Measurements from ENCODE around the gene DLST. TPM values are rescaled to one million over a fixed set of nuclear protein-coding genes. Genes with fewer than 3 reads are reported as not detected.

Gene DLST
- total and polyA plus RNA-seq, 3 experiments from 2014 or later = 8.8 to 161 (median 160) TPM

DNA sequence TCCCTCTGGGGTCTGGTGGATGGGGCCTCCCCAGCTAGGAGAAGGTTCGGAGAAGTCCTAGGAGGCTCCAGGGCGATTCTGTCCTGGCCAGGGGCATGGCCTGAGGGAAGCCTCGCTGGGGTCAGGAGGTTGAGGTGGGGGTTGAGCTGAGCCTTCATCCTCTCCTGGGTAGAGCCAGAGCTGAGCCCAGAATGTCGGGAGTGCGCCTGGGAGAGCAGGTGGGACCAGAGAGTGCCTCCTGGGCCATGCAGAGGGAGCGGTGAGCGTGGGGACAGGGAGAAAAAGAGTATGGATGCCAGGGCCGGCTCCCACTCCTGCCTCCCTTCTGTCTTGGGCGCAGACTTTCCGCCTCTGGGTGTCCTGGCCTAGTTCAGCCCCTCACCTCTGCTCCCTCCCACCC is 28.2 kb downstream of the DLST start:
- H3K36me3 Mint-ChIP-seq = peaks cover 0 to 5% (median 0%) of the 10 kb centered on the region in 3 donors
- H3K4me1 ChIP-seq (ENCODE audit: insufficient read depth, low read length) = no peaks in the 10 kb centered on the region
- no peaks in the 10 kb centered on the region for H3K27me3 Mint-ChIP-seq
- H3K27me3 ChIP-seq (ENCODE audit: insufficient read depth, low read length, poor library complexity, severe bottlenecking) = no peaks in the 10 kb centered on the region
- ChIA-PET CTCF (interaction anchor here (10.6 kb wide), 1 partner anchor 51 kb away, joined by 334 read pairs; no protein-coding TSS in a partner anchor), POLR2A (no interaction called here)
- H3K27ac ChIP-seq (ENCODE audit: low read depth, low read length) = no peak overlapping the region
- H3K4me3 Mint-ChIP-seq = no peak overlapping the region
- DNase-seq = no peak
- peaks cover 5 to 7% (median 5%) of the 10 kb centered on the region in 3 donors for H3K4me1 Mint-ChIP-seq
- no peaks in the 10 kb centered on the region for H3K9me3 Mint-ChIP-seq
- H3K36me3 ChIP-seq (ENCODE audit: insufficient read depth, low read length) = no peaks in the 10 kb centered on the region
- H3K9me3 ChIP-seq (ENCODE audit: low read length) = no peaks in the 10 kb centered on the region
- no peak overlapping the region for H3K27ac Mint-ChIP-seq
- no peak overlapping the region for H3K4me3 ChIP-seq (ENCODE audit: low read length)

GRCh38 chr14:74910556-74910955 is 28.8 kb downstream of the DLST start:
- H3K27ac ChIP-seq (ENCODE audit: low read depth, low read length) = no peak overlapping the region
- DNase-seq = no peak
- no peaks in the 10 kb centered on the region for H3K36me3 ChIP-seq (ENCODE audit: insufficient read depth, low read length)
- peaks cover 0 to 3% (median 0%) of the 10 kb centered on the region in 3 donors for H3K36me3 Mint-ChIP-seq
- H3K4me1 ChIP-seq (ENCODE audit: insufficient read depth, low read length) = no peaks in the 10 kb centered on the region
- H3K9me3 ChIP-seq (ENCODE audit: low read length) = no peaks in the 10 kb centered on the region
- H3K4me3 ChIP-seq (ENCODE audit: low read length) = no peak overlapping the region
- H3K9me3 Mint-ChIP-seq = no peaks in the 10 kb centered on the region
- CTCF ChIA-PET = interaction anchor here (10.6 kb wide), 1 partner anchor 52 kb away, joined by 334 read pairs; no protein-coding TSS in a partner anchor
- POLR2A ChIA-PET = interaction anchor here (0.7 kb wide), 2 partner anchors 85 to 133 kb away, joined by 5 to 6 read pairs; no protein-coding TSS in a partner anchor
- H3K27me3 ChIP-seq (ENCODE audit: insufficient read depth, low read length, poor library complexity, severe bottlenecking) = no peaks in the 10 kb centered on the region
- H3K27me3 Mint-ChIP-seq = no peaks in the 10 kb centered on the region
- peaks cover 3 to 5% (median 4%) of the 10 kb centered on the region in 3 donors for H3K4me1 Mint-ChIP-seq
- no peak overlapping the region for H3K4me3 Mint-ChIP-seq
- peak overlapping the region in 3 of 8 donors; percentile 36 to 77 (median 47) for H3K27ac Mint-ChIP-seq

GRCh38 chr14:74911221-74911620 is 29.5 kb downstream of the DLST start:
- H3K27me3 Mint-ChIP-seq = no peaks in the 10 kb centered on the region
- CTCF ChIA-PET = interaction anchor here (1.5 to 10.6 kb wide), 2 partner anchors 11 to 52 kb away, joined by 3 to 334 read pairs; partner anchors contain the start of gene RPS6KL1
- POLR2A ChIA-PET = interaction anchor here (0.7 kb wide), 1 partner anchor 86 kb away, joined by 6 read pairs; no protein-coding TSS in a partner anchor
- Histone ChIP-seq H3K4me1 (ENCODE audit: insufficient read depth, low read length) (no peaks in the 10 kb centered on the region), H3K4me3 (ENCODE audit: low read length) (no peak overlapping the region), H3K9me3 (ENCODE audit: low read length) (no peaks in the 10 kb centered on the region), H3K36me3 (ENCODE audit: insufficient read depth, low read length) (no peaks in the 10 kb centered on the region), H3K27me3 (ENCODE audit: insufficient read depth, low read length, poor library complexity, severe bottlenecking) (no peaks in the 10 kb centered on the region), H3K27ac (ENCODE audit: low read depth, low read length) (no peak overlapping the region)
- H3K4me1 Mint-ChIP-seq = peaks cover 0 to 2% (median 0%) of the 10 kb centered on the region in 3 donors
- H3K4me3 Mint-ChIP-seq = no peak overlapping the region
- DNase-seq = no peak
- peak overlapping the region in 2 of 8 donors; percentile 41 to 51 for H3K27ac Mint-ChIP-seq
- no peaks in the 10 kb centered on the region for H3K36me3 Mint-ChIP-seq
- H3K9me3 Mint-ChIP-seq = no peaks in the 10 kb centered on the region

- no peaks in the 10 kb centered on the region for H3K27me3 Mint-ChIP-seq
- ChIA-PET POLR2A (no interaction called here), CTCF (interaction anchor here (1.5 to 10.6 kb wide), 3 partner anchors 11 to 176 kb away, joined by 3 to 334 read pairs (median 3); partner anchors contain the start of gene RPS6KL1)
- Histone ChIP-seq H3K36me3 (ENCODE audit: insufficient read depth, low read length) (no peaks in the 10 kb centered on the region), H3K4me3 (ENCODE audit: low read length) (no peak overlapping the region), H3K27ac (ENCODE audit: low read depth, low read length) (no peak overlapping the region), H3K27me3 (ENCODE audit: insufficient read depth, low read length, poor library complexity, severe bottlenecking) (no peaks in the 10 kb centered on the region), H3K4me1 (ENCODE audit: insufficient read depth, low read length) (no peaks in the 10 kb centered on the region), H3K9me3 (ENCODE audit: low read length) (no peaks in the 10 kb centered on the region)
- H3K4me1 Mint-ChIP-seq = peaks cover 0 to 2% (median 0%) of the 10 kb centered on the region in 3 donors
- no peaks in the 10 kb centered on the region for H3K36me3 Mint-ChIP-seq
- H3K27ac Mint-ChIP-seq = peak overlapping the region in 2 of 8 donors; percentile 41 to 51
- no peak for DNase-seq
- H3K9me3 Mint-ChIP-seq = no peaks in the 10 kb centered on the region
- H3K4me3 Mint-ChIP-seq = no peak overlapping the region
Measured at GRCh38 chr14:74911704-74912103, 30.0 kb downstream of the DLST start.

DNA sequence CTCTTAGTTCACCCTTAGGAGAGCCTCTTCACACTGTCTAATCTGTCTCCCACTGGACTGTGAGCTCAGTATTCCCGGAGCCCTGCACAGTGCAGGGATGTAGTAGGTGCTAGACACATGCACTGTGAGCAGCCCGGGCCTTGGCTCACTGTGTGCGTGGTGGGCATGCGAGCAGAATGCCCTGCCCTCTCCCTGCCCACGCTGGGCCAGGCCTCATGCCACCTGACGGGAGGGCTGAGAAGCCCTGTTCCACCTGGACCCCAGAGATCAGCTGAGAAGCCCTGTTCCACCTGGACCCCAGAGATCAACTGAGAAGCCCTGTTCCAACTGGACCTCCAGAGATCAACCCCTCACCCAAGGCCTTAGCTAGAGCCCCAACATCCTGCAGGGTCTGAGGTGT is 30.4 kb downstream of the DLST start:
- Histone ChIP-seq H3K27me3 (ENCODE audit: insufficient read depth, low read length, poor library complexity, severe bottlenecking) (no peaks in the 10 kb centered on the region), H3K4me1 (ENCODE audit: insufficient read depth, low read length) (no peaks in the 10 kb centered on the region), H3K4me3 (ENCODE audit: low read length) (no peak overlapping the region), H3K27ac (ENCODE audit: low read depth, low read length) (no peak overlapping the region), H3K36me3 (ENCODE audit: insufficient read depth, low read length) (no peaks in the 10 kb centered on the region), H3K9me3 (ENCODE audit: low read length) (no peaks in the 10 kb centered on the region)
- no peaks in the 10 kb centered on the region for H3K36me3 Mint-ChIP-seq
- H3K27ac Mint-ChIP-seq = no peak overlapping the region
- peaks cover 0 to 2% (median 0%) of the 10 kb centered on the region in 3 donors for H3K4me1 Mint-ChIP-seq
- no peak overlapping the region for H3K4me3 Mint-ChIP-seq
- ChIA-PET POLR2A (no interaction called here), CTCF (interaction anchor here (1.5 to 10.6 kb wide), 3 partner anchors 10 to 176 kb away, joined by 3 to 334 read pairs (median 3); partner anchors contain the start of gene RPS6KL1)
- no peaks in the 10 kb centered on the region for H3K9me3 Mint-ChIP-seq
- DNase-seq = no peak
- no peaks in the 10 kb centered on the region for H3K27me3 Mint-ChIP-seq

DNA sequence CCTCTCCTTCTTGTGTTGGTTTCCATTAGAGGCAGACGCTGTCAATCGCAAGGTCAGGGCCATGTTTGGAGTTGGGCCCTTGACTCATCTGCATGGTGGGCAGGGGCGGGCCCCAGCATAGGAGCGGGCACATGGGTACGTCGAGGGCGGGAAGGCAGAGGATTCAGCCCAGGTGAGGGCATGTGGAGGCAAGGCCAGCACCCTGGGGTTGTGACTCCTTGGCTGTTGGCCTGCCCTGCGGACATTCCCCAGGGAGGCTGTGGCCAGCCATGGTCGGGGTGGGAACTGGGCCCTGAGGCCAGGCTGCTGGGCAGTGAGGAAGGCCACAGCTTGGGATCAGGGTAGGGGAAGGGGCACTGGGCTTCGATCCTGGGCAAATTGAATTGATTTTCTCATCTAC is 31.1 kb downstream of the DLST start:
- no peak for DNase-seq
- Histone ChIP-seq H3K9me3 (ENCODE audit: low read length) (no peaks in the 10 kb centered on the region), H3K4me3 (ENCODE audit: low read length) (no peak overlapping the region), H3K36me3 (ENCODE audit: insufficient read depth, low read length) (no peaks in the 10 kb centered on the region), H3K4me1 (ENCODE audit: insufficient read depth, low read length) (no peaks in the 10 kb centered on the region), H3K27me3 (ENCODE audit: insufficient read depth, low read length, poor library complexity, severe bottlenecking) (no peaks in the 10 kb centered on the region), H3K27ac (ENCODE audit: low read depth, low read length) (no peak overlapping the region)
- no peaks in the 10 kb centered on the region for H3K27me3 Mint-ChIP-seq
- no peaks in the 10 kb centered on the region for H3K4me1 Mint-ChIP-seq
- H3K36me3 Mint-ChIP-seq = no peaks in the 10 kb centered on the region
- no peaks in the 10 kb centered on the region for H3K9me3 Mint-ChIP-seq
- CTCF ChIA-PET = interaction anchor here (1.5 to 10.6 kb wide), 2 partner anchors 54 to 175 kb away, joined by 3 to 334 read pairs; no protein-coding TSS in a partner anchor
- no peak overlapping the region for H3K27ac Mint-ChIP-seq
- POLR2A ChIA-PET = no interaction called here
- H3K4me3 Mint-ChIP-seq = no peak overlapping the region

- Histone ChIP-seq H3K36me3 (ENCODE audit: insufficient read depth, low read length) (no peaks in the 10 kb centered on the region), H3K4me3 (ENCODE audit: low read length) (no peak overlapping the region), H3K9me3 (ENCODE audit: low read length) (no peaks in the 10 kb centered on the region), H3K27ac (ENCODE audit: low read depth, low read length) (no peak overlapping the region), H3K4me1 (ENCODE audit: insufficient read depth, low read length) (no peaks in the 10 kb centered on the region), H3K27me3 (ENCODE audit: insufficient read depth, low read length, poor library complexity, severe bottlenecking) (no peaks in the 10 kb centered on the region)
- ChIA-PET CTCF (interaction anchor here (1.5 kb wide), 1 partner anchor 175 kb away, joined by 3 read pairs; no protein-coding TSS in a partner anchor), POLR2A (no interaction called here)
- Mint-ChIP-seq H3K27me3 (no peaks in the 10 kb centered on the region), H3K27ac (no peak overlapping the region), H3K36me3 (no peaks in the 10 kb centered on the region), H3K4me3 (no peak overlapping the region), H3K4me1 (no peaks in the 10 kb centered on the region), H3K9me3 (no peaks in the 10 kb centered on the region)
- no peak for DNase-seq
Measured at GRCh38 chr14:74913393-74913910, 31.7 kb downstream of the DLST start.

DNA sequence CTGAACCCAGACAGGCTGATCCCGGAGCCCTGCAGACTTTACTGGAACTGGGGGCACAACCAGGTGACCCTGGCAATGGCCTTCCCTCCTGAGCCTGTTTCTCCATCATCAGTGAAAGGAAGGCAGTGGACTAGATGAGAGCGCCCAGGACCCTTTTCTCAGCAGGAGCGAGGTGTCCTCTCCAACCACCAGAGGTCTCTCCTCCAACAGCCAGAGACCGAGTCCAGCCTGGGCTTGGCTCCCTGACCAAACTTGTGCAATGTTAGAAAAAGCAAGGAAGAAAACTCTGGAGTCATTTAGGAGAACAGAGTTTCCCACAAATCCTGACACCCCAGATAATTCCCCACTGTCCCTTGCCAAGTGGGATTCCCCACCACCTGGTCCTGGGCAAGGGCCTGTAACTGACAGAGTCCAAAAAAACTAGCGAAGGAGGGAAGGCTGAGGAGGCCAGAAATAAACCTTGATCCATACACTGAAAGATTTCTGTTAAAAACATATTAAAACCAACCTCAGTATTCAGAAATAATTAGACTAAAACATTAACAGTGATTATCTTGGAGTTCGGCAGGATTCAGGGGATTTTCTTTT is 32.4 kb downstream of the DLST start:
- DNase-seq = no peak
- H3K4me1 ChIP-seq (ENCODE audit: insufficient read depth, low read length) = no peaks in the 10 kb centered on the region
- no peaks in the 10 kb centered on the region for H3K36me3 Mint-ChIP-seq

More for the DNA sequence above, 32.4 kb downstream of the DLST start:
- ChIA-PET POLR2A (no interaction called here), CTCF (no interaction called here)
- H3K9me3 ChIP-seq (ENCODE audit: low read length) = no peaks in the 10 kb centered on the region
- H3K27me3 ChIP-seq (ENCODE audit: insufficient read depth, low read length, poor library complexity, severe bottlenecking) = no peaks in the 10 kb centered on the region
- Mint-ChIP-seq H3K4me3 (no peak overlapping the region), H3K9me3 (no peaks in the 10 kb centered on the region), H3K4me1 (no peaks in the 10 kb centered on the region), H3K27me3 (no peaks in the 10 kb centered on the region), H3K27ac (no peak overlapping the region)
- H3K36me3 ChIP-seq (ENCODE audit: insufficient read depth, low read length) = no peaks in the 10 kb centered on the region
- no peak overlapping the region for H3K27ac ChIP-seq (ENCODE audit: low read depth, low read length)
- H3K4me3 ChIP-seq (ENCODE audit: low read length) = no peak overlapping the region
